Measurements from ENCODE around the gene OSTM1.
"Not testable (repeated sequence)": the region's sequence is repeated elsewhere in the genome, so short reads cannot be mapped to it uniquely, and the experiment has no call there.

The OSTM1 gene

DNA sequence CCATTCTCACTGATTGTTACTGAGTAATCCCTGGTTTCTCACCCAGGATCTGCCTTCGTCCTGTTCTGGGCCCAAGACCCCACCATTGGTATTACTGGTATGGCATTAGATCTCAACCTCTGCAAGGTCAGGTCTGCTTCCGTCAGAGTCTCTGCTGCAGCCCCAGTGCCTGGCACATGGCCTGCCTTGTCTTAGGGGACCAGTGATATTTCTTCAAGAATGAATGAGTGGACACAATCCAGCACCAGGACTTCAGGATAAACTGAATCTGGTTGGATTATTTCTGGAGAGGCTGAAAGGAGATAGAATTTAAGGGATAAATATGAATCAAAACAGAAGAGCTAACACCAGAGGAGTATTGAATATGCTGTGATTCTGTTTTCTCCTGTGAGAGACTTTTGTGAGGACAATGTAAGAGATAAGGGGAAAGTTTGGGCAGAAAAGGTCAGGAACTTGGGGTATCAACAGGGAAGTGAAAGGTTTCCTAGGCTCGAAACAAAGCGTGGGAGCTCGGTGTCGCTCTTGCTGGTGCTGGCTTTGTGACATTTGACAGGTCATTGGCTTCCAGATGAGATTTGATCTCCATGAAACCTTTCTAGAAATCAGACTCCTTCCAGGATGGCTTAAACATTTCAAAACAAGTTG lies 53.9 kb downstream of the OSTM1 start:
- no peak for DNase-seq (ENCODE audit: low spot score)

DNA sequence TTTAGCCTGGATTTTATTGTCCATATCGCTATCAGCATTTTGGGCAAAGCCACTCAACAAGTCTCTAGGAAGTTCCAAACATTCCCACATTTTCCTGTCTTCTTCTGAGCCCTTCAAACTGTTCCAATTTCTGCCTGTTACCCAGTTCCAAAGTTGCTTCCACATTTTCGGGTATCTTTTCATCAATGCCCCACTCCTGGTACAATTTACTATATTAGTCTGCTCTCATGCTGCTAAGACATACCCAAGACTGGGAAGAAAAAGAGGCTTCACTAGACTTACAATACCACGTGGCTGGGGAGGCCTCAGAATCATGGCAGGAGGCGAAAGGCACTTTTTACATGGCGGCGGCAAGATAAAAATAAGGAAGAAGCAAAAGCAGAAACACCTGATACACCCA lies 58.3 kb downstream of the OSTM1 start:
- not testable (repeated sequence) for DNase-seq (ENCODE audit: low spot score)

- no peak for DNase-seq (ENCODE audit: low spot score)
Observed at GRCh38 chr6:108013787-108014439, 60.6 kb downstream of the OSTM1 start.

DNA sequence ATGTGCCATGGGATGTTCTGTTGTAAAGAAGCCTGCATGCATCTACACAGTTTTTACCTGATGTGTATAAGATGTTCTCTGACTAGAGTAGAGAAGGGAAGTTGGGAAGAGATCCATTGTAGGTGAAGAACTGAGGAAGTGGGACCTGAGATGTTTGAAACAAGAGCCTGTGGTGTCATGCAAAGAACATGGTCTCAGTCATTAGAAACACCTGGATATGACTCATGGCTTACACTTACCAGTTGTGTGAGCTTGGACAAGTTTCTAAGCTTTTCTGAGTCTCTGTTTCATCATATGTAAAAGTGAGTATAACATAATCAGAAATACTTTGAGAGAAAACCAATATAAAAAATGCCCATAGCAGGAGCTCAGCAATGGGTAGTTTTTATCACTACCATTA lies 64.6 kb downstream of the OSTM1 start:
- no peak for DNase-seq (ENCODE audit: low spot score)

GRCh38 chr6:108009258-108009657 lies 65.3 kb downstream of the OSTM1 start:
- not testable (repeated sequence) for DNase-seq (ENCODE audit: low spot score)

DNA sequence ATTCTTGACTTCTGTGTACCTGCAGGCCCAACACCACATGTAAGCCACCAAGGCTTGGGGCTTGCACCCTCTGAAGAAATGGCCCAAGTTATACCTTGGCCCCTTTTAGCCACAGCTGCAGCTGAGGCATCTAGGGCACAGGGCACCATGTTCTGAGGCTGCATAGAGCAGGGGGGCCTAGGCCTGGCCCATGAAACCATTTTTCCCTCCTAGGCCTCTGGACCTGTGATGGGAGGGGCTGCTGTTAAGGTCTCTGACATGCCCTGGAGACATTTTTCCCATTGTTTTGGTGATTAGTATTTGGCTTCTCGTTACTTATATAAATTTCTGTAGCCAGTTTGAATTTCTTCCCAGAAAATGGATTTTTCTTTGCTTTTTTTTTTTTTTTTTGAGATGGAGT lies 66.2 kb downstream of the OSTM1 start:
- no peak for DNase-seq (ENCODE audit: low spot score)

- DNase-seq (ENCODE audit: low spot score): no peak
Observed at GRCh38 chr6:108005961-108006360, 68.6 kb downstream of the OSTM1 start.

GRCh38 chr6:108004861-108005260 lies 69.7 kb downstream of the OSTM1 start:
- no peak for DNase-seq (ENCODE audit: low spot score)

DNA sequence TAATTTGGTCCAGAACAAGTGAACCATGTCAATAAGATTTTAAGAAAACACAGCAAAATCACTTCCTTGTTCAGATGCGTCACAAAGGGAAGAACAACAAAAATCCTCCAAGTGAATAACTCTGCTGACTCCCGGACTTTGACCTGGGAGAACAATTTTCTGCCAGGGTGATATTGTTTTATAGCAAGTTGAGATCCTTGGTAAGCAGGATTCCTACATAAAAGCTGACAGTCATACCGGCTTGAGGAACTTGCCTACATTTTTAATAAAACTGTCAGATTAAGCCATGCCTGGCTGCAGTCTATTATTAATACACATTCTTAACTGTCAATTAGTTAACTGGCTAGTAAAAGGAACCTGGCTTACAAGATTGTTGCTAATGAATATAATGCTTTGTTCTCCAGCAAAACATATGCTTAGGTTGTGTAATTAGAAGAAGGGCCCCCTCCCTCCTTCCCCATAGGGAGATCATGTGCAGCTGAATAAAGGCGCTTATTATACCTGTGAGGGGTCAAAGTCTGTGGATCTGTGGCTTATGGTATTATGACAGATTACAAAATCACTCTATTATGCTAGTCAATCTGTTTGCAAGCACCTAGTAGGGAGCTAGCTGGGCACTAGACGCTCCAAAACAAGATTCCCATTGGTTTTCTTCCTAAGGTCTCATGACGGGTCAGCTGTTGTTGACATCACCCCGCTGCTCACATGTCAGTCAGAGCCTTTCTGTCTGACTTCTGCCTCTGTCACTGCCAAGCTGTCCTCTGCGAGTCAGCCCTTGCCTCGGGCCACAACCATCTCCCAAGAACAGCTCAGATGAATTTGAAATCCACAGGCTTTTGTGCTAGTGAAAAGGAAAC lies 71.9 kb downstream of the OSTM1 start:
- DNase-seq (ENCODE audit: low spot score): no peak

DNA sequence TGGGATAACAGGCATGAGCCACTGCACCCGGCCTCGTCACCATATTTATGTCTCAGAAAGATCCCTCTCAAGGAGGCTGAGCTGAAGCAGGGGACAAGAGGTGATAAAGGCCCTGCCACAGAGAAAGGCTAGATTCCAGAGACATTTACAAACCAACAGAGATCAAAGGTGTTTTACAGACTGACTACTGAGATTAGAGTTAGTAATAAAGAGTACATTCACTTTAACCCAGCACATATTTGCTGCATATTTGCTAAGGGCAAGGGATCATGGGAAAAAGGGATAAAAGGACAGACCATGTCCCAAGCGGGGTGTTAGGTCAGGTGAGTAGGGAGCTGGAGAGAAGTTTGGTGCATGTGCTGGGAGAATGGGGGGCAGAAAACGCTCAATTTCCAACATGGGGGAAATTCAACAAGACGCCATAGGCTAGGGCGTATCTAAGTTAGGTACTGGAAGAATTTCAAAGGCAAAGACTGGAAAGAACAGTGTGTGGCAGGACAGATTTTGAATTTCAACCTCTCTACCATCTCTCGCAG lies 72.8 kb downstream of the OSTM1 start:
- DNase-seq (ENCODE audit: low spot score): no peak

DNA sequence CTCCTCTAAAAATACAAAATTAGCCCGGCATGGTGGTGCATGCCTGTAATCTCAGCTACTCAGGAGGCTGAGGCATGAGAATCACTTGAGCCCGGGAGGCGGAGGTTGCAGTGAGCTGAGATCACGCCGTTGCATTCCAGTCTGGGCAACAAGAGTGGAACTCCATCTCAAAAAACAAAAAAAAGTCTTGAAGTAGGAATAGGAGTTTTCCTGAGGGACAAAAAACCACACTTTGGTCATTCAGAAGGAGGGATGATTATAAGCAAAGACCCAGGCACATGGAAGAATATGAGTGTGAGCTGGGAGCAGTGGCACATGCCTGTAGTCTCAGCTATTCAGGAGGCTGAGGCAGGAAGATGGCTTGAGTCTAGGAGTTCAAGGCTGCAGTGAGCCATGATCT lies 74.3 kb downstream of the OSTM1 start:
- not testable (repeated sequence) for DNase-seq (ENCODE audit: low spot score)

GRCh38 chr6:107999341-107999740 lies 75.2 kb downstream of the OSTM1 start:
- DNase-seq (ENCODE audit: low spot score): no peak

DNA sequence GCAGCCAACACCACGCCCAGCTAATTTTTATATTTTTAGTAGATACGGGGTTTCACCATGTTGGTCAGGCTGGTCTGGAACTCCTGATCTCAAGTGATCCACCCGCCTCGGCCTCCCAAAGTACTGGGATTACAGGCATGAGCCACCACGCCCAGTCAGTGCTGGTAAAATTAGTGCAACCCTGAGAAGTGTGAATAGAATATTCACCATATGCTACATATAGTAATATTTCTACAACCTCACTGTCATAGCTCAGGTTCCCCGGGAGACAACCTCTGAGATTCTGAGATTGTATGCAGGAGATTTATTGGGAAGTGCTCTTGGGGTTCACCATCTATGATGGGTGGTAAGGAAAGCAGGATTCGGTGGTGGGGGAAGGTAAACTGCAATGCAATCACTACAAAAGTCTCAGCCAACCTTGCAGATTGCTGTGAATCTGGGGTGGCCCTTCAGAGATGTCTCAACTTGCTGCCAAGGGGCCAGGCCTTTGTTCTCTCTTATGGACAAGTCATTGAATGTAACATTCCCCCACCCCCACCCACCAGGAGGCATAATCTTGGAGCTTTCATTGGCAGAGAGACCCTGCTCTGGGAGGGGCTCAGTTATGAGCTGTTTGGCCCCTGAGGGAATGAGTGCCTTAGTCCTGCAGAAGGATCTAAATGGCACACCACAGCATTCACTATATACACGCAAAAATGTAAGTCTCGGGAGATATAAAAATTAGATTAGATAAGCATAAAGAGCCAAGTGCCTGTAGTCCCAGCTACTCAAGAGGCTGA lies 82.6 kb downstream of the OSTM1 start:
- no peak for DNase-seq (ENCODE audit: low spot score)

Measured in germinal center (tissue), 1 donor.